ENCODE results near the gene FANCI. TPM values are rescaled to one million over a fixed set of nuclear protein-coding genes. Genes with fewer than 3 reads are reported as not detected.
A peak's percentile ranks its signal among the peaks of the same experiment; 100 is the strongest.

The FANCI gene
- polyA plus RNA-seq, 3 donors from 2014 or later, result 4.1 to 14.3 (median 5.8) TPM

DNA sequence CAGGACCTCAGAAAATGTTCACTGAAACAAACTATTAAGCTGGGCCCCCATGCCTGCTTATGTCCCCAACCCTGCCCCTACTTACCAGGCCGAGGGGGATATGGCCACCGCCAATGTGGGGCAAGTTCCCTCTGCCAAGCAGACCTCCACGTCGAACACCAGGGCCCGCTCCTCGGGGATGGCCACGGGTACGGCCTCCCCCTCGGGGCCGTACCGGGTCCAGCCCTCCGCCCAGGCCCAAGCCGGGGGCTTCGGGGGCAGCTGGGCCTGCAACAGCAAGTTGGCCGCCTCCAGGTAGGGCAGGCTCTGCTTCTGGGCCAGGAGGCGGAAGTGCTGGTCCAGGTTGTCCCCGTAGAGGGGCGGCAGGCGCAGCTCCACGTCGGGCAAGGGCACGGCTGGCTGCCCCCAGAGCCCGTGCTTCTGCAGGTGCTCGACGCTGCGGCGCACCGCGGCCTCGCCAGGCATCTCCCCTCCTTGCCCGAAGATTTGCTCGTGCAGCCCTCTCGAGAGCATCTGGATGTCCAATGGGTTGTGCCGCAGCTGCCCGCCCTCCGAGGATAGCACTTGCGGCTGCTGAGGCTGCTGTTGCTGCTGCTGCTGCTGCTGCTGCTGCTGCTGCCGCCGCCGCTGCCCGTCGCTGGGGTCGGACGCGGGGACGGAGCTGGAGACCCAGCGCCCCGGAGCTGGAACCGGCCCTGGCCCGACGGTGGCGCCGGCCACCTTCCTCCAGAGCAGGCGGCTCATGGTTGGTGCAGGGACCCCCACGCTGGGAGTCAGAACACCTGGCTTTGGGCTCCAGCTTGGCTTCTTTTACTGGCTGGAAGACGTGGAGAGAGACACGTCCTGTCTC, 89.5 kb downstream of the FANCI start:
- no peak for DNase-seq
- Mint-ChIP-seq H3K27me3 (ENCODE audit: low read depth in 3 of 3) (peaks cover 13 to 18% (median 17%) of the 10 kb centered on the region in 3 donors), H3K36me3 (peaks cover 27 to 37% (median 31%) of the 10 kb centered on the region in 3 donors), H3K9me3 (peaks cover 0 to 6% (median 3%) of the 10 kb centered on the region in 6 donors), H3K27ac (peak overlapping the region in 5 of 6 donors; percentile 62 to 84 (median 80)), H3K4me3 (peak overlapping the region; percentile 77 to 84 (median 82)), H3K4me1 (peaks cover 68 to 84% of the 10 kb centered on the region in 2 donors)

DNA sequence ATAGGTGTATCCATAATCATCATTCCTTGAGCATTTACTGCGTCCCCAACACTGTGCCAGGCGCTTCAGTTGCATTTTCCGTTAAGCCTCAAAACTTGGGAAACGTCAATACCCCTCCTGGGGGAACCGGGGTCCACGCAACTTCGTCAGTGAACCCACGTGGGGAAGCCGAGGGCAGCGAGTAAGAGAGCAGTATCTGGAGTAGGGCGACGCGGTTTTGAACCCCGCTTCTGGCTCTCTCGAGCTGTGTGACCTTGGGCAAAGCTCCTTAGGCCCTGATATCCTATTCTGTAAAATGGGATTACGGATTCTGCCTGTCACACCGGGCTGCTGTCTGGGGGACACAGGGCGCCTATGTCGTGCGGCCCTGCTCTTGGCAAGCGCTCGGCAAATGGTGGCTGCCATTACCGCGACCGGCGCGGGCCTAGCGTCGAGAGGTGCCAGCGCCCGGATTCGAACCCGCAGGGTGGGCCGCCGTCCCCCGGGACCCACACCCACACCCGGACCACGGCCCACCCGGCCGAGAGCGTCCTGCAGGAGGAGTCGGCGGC, 90.3 kb downstream of the FANCI start:
- DNase-seq, result no peak
- H3K27ac Mint-ChIP-seq, result peak overlapping the region in 5 of 6 donors; percentile 62 to 84 (median 80)
- peak overlapping the region; percentile 77 to 83 (median 81) for H3K4me3 Mint-ChIP-seq
- peaks cover 13 to 18% (median 17%) of the 10 kb centered on the region in 3 donors for H3K27me3 Mint-ChIP-seq (ENCODE audit: low read depth in 3 of 3)
- H3K36me3 Mint-ChIP-seq, result peaks cover 27 to 34% (median 29%) of the 10 kb centered on the region in 3 donors
- peaks cover 0 to 6% (median 3%) of the 10 kb centered on the region in 6 donors for H3K9me3 Mint-ChIP-seq
- H3K4me1 Mint-ChIP-seq, result peaks cover 61 to 79% of the 10 kb centered on the region in 2 donors

DNA sequence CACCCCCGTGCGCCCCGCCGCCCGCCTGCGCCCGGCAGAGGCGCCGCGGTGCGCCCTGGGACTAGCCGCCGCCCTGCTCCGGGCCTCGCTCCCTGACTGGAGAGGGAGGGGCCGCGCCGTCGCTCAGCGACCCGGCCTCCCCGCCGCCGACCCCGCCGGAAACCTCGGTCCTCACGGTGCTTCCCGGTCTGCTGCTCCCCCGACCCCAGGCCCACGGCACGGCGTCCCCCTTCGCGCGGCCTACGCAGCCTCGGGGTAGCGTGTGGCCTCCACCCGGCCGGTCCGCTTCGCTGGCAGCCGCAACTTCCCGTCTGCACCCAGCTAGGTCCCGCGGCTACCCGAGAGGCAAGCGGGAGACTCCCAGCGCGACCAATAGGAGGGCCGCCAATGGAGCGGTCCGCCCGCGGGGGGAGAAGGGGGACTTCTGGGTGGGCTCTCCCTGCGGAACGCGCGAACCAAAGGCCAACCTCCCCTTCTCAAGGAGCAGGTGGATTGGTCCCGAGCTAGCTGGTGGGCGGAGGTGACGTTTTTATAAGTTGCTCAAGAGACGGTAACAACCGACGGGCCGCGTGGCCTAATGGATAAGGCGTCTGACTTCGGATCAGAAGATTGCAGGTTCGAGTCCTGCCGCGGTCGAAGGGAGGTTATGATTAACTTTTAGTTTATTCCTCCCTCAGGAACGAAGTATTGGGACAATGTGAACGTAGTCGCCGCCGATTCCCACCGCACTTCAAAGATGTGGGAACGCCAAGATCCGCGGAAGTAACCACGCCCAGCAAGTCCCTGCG, 90.9 kb downstream of the FANCI start, which contains the start of gene POLG:
POLG (minus strand) TSS at position 315 of the 788 bp plus-strand sequence. CDS start 1,070 bp downstream, outside the sequence.
- peaks cover 0 to 6% (median 3%) of the 10 kb centered on the region in 6 donors for H3K9me3 Mint-ChIP-seq
- peak; percentile 99 to 100 (median 99) for DNase-seq
- peak within 1 kb of the TSS; percentile 91 to 98 (median 95) for H3K4me3 Mint-ChIP-seq
- H3K4me1 Mint-ChIP-seq, result peaks cover 54 to 72% of the 10 kb centered on the region in 2 donors
- H3K27me3 Mint-ChIP-seq (ENCODE audit: low read depth in 3 of 3), result peaks cover 13 to 18% (median 15%) of the 10 kb centered on the region in 3 donors
- peaks cover 22 to 27% (median 24%) of the 10 kb centered on the region in 3 donors for H3K36me3 Mint-ChIP-seq
- peak within 1 kb of the TSS; percentile 85 to 99 (median 95) for H3K27ac Mint-ChIP-seq

DNA sequence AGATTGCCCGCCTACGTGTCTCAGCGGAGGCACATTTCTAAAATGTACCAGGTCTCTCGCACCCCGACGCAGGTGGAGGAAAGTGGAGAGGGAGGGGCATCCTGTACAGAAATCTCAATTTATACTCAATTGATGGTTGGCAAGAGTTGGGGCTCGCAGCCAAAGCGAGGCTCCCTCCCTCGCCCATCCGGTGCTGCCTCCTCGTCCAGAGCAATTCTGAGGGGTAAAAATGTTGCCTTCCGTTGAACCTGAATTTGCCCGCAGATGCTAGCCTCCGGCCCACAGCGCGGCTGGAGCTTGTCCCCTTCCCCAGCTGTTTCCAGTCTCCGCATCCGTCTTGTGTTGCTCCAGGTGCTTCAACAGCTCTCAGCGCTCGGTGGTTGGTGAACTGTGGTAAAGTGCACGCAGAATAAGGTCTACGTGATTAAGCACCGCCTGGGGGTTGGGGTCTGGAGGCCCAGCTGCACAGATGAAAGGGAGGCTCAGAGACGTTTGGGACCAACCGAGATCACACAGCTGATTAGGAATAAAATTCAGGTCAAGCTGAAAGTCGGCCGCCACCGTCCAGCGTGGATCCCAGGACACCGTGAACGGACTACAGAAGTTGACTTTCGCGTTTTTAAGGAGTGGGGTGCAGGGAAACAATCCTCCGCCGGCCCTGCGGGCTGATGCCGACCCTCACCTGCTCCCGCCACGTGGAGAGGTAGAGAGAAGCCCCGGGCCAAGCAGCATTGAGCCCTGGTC, 91.7 kb downstream of the FANCI start:
- Mint-ChIP-seq H3K4me1 (peaks cover 46 to 64% of the 10 kb centered on the region in 2 donors), H3K27ac (peak overlapping the region; percentile 85 to 99 (median 95)), H3K9me3 (peaks cover 0 to 6% (median 3%) of the 10 kb centered on the region in 6 donors), H3K27me3 (ENCODE audit: low read depth in 3 of 3) (peaks cover 13 to 18% (median 17%) of the 10 kb centered on the region in 3 donors), H3K36me3 (peaks cover 21% of the 10 kb centered on the region in 3 donors), H3K4me3 (peak overlapping the region; percentile 91 to 98 (median 95))
- peak in 2 of 3 donors; percentile 29 to 37 for DNase-seq

DNA sequence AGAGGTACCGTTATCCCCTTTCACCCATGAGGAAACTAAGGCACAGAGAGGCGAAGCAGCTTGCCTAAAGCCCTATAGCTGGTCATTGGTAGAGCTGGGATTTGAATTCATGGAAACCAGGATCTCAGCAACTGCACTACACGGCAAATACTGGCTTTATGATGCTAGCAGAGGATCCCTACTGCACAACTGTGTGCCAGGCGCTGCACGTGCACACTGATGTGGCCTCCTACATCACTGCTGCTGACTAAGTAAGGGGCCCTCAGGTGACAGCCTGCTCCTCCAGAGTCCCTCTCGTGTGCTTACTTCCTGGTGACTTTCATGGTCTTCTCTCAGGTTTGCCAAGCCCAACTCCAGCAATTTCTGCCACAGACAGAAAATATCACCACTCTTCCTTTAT, 94.3 kb downstream of the FANCI start:
- H3K27ac Mint-ChIP-seq, result no peak overlapping the region
- peaks cover 0 to 6% (median 3%) of the 10 kb centered on the region in 6 donors for H3K9me3 Mint-ChIP-seq
- no peak overlapping the region for H3K4me3 Mint-ChIP-seq
- peaks cover 13 to 15% (median 15%) of the 10 kb centered on the region in 3 donors for H3K27me3 Mint-ChIP-seq (ENCODE audit: low read depth in 3 of 3)
- peaks cover 22 to 39% of the 10 kb centered on the region in 2 donors for H3K4me1 Mint-ChIP-seq
- DNase-seq, result no peak
- peaks cover 0 to 4% (median 0%) of the 10 kb centered on the region in 3 donors for H3K36me3 Mint-ChIP-seq

DNA sequence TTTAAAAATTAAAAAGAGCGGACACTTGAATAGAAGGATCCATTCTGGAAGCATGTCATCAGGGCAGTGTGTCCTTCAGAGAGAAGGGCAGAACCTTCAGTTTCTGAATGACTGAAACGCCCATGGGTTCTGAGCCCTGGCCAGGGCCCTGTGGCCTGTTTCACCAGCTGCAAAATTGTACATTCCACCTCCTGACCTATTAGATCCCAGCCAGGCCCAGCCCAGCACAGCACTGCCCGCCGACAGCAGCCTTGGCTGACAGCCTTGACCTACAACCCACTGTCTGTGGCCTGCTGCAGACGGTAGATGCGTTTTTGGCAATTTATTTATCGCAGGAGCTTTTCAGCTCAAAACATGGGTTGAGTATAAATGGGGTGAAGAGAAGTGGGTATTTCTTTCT, 96.8 kb downstream of the FANCI start:
- H3K27me3 Mint-ChIP-seq (ENCODE audit: low read depth in 3 of 3), result peaks cover 4 to 9% (median 7%) of the 10 kb centered on the region in 3 donors
- no peak for DNase-seq
- no peaks in the 10 kb centered on the region for H3K36me3 Mint-ChIP-seq
- H3K27ac Mint-ChIP-seq, result no peak overlapping the region
- H3K9me3 Mint-ChIP-seq, result no peaks in the 10 kb centered on the region
- peaks cover 11 to 24% of the 10 kb centered on the region in 2 donors for H3K4me1 Mint-ChIP-seq
- H3K4me3 Mint-ChIP-seq, result no peak overlapping the region

DNA sequence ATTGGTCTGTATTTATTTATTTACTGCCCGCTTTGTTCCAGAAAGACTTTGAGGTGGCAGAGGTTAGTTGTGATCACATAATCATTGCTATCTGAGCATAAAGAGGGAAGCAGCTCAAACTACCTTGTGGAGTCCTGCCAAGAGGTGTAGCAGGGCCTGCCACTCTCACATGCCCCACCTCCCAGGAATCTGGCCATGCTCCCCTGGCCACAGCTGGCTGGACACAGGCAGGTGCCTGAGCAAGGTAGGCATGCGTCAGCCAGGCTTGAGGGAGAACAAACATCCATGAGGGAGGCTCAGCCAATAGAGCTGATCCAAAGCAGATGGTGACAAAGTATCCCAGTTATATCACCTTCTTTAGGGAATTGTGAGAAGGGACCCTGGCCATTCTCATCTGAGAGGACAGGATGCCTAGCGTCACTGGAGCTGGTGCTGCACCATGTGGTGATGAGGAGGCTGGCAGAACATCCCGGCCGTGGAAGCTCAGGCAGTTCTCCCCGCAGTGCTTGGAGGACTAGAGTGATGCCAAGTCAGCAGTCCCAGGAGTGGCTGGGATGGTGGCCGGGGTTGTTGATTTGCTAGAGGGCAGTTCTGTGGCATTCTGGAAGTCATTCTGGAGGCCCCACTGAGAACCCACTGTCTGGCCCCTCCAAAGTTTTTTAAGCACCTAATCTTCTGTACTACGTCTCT, 97.7 kb downstream of the FANCI start:
- DNase-seq, result no peak
- peaks cover 0 to 8% (median 4%) of the 10 kb centered on the region in 3 donors for H3K27me3 Mint-ChIP-seq (ENCODE audit: low read depth in 3 of 3)

DNA sequence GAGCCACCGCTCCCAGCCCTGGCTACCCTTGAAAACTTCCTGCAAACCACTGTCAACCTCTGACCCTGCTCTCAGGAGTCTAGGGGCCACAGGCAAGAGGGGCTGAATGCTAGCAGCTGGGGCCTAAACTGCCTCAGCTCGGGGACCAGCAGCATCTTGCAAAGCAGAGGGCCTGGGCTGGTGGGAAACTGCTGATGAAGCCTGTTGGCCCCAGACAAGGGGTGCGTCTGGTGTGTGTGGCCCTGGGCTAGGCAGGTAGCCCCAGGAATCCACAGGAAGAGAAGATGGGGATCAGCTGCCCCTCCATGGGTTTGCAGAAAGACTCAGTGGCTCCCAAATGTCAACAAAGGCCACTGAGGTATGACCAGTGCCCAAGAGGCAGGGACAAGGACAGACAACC, 99.1 kb downstream of the FANCI start:
- H3K27me3 Mint-ChIP-seq (ENCODE audit: low read depth in 3 of 3), result peaks cover 0 to 12% (median 4%) of the 10 kb centered on the region in 3 donors
- no peak overlapping the region for H3K4me3 Mint-ChIP-seq
- no peaks in the 10 kb centered on the region for H3K9me3 Mint-ChIP-seq
- no peaks in the 10 kb centered on the region for H3K36me3 Mint-ChIP-seq
- H3K4me1 Mint-ChIP-seq, result peaks cover 0 to 2% of the 10 kb centered on the region in 2 donors
- H3K27ac Mint-ChIP-seq, result no peak overlapping the region
- DNase-seq, result no peak

More for the DNA sequence above, 97.7 kb downstream of the FANCI start:
- Mint-ChIP-seq H3K4me1 (peaks cover 3 to 16% of the 10 kb centered on the region in 2 donors), H3K27ac (no peak overlapping the region), H3K36me3 (no peaks in the 10 kb centered on the region), H3K9me3 (no peaks in the 10 kb centered on the region), H3K4me3 (no peak overlapping the region)

DNA sequence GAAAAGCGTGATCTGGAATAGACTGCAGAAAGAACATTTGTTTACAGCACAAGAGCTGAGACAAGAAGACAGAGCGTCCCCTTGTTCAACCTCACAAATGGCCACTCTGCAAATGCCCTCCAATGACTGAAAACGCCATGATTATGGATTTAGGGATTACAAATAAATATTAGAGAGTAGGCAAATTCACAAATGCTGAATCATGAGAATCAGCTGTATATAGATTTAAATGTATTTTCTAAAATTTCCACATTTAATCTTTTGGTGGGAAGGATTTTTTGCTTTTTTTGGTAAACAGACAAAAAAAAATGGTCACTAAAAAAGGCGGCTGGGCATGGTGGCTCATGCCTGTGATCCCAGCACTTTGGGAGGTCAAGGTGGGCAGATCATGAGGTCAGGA, 101.5 kb downstream of the FANCI start:
- no peak for DNase-seq
- H3K27ac Mint-ChIP-seq, result no peak overlapping the region
- H3K4me3 Mint-ChIP-seq, result no peak overlapping the region
- H3K27me3 Mint-ChIP-seq (ENCODE audit: low read depth in 3 of 3), result peaks cover 0 to 12% (median 5%) of the 10 kb centered on the region in 3 donors
- no peaks in the 10 kb centered on the region for H3K4me1 Mint-ChIP-seq
- no peaks in the 10 kb centered on the region for H3K9me3 Mint-ChIP-seq
- H3K36me3 Mint-ChIP-seq, result no peaks in the 10 kb centered on the region

DNA sequence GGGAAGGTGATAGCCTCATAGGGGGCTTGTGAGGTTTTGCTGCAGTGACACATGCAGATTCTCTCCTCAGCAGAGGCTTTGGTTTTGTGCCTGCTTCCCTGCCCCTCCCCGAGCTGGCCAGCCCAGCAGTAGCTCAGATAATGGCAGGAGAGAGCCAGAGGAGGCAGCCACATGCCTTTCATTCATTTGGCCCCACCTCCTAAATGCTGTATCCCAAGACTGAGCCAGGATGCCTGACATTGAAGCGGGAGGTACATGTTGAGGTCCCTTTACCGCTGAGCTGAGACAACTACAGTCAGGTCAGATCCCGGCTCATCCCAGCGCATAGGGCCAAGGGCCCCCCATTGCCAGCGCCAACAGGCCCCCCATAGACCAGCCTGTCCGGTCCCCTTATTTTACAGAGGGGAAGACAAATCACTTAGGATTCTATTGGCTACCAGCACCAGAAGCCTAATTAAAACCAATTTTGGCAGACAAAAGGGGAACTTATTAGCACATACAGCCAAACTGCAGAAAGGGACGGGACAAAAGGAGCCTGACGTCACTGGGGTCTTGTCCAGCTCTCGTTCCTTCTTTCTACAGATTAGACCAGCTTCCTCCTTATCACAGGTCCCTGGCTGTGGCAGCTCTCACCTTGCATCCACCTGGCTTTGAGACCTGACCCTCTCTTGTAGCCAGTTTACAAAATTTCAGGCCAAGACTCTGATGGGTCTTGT, 102.9 kb downstream of the FANCI start:
- Mint-ChIP-seq H3K9me3 (no peaks in the 10 kb centered on the region), H3K36me3 (no peaks in the 10 kb centered on the region), H3K4me1 (no peaks in the 10 kb centered on the region), H3K27me3 (ENCODE audit: low read depth in 3 of 3) (peaks cover 2 to 12% (median 4%) of the 10 kb centered on the region in 3 donors), H3K27ac (no peak overlapping the region), H3K4me3 (no peak overlapping the region)
- DNase-seq, result no peak

DNA sequence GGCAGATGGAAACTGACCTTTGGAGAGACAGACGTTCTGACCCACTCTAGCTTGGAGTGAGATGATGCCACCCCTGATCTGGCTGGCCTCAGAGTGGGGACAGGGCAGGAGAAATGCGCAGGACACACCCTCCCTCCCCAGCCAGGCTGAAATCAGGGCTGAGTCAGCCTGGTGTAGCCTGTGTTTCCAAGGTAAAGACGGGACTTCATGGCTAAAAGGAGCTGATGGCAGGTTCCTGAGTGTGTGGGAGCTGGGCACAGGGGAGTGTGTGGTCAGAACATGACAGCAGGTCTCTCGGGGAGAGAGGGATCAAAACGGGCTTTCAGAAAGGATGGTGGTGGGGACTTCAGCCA, 105.4 kb downstream of the FANCI start:
- no peaks in the 10 kb centered on the region for H3K4me1 Mint-ChIP-seq
- no peak for DNase-seq
- no peak overlapping the region for H3K27ac Mint-ChIP-seq
- no peak overlapping the region for H3K4me3 Mint-ChIP-seq
- no peaks in the 10 kb centered on the region for H3K9me3 Mint-ChIP-seq
- H3K27me3 Mint-ChIP-seq (ENCODE audit: low read depth in 3 of 3), result peaks cover 6 to 15% (median 9%) of the 10 kb centered on the region in 3 donors
- H3K36me3 Mint-ChIP-seq, result no peaks in the 10 kb centered on the region

DNA sequence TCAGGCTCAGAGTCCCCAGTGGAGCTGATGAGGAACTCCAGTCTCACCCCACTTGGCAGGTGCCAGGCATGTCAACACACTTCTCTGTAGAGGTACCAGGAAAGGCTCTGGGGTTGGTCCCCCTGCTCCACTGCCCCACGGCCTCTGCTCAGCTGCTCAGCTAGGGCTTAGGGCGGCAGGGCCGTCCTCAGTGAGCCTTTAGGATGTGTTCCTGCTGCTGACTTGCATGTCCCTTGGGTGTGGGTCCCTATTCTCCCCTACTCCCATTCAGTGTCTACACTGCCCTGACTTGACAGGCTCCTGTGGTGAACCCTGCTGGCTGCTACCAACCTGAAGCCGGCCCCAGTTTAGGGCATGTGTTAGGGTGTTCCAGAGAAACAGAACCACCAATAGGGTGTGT, 108.7 kb downstream of the FANCI start:
- peaks cover 6 to 11% (median 10%) of the 10 kb centered on the region in 3 donors for H3K27me3 Mint-ChIP-seq (ENCODE audit: low read depth in 3 of 3)
- DNase-seq, result no peak
- no peaks in the 10 kb centered on the region for H3K36me3 Mint-ChIP-seq
- H3K27ac Mint-ChIP-seq, result no peak overlapping the region
- no peaks in the 10 kb centered on the region for H3K4me1 Mint-ChIP-seq
- no peak overlapping the region for H3K4me3 Mint-ChIP-seq
- peaks cover 0 to 5% (median 0%) of the 10 kb centered on the region in 6 donors for H3K9me3 Mint-ChIP-seq

Data from immature natural killer cell (primary cell).